Kidney (tissue), 22 donors: ENCODE data around the gene CTSE. TPM values are rescaled to one million over a fixed set of nuclear protein-coding genes. Genes with fewer than 3 reads are reported as not detected.

Experiments used
- DNase-seq, 5 donors: peaks; one replicate each; pipeline ENCODE4 v3.0.0-alpha.2; 2013 to 2020
- FAIRE-seq: peaks from 2 replicates; lab custom pipeline; 2012; peaks lifted over from hg19 to GRCh38; lab: Jason Lieb, UNC
- H3K27ac ChIP-seq, 2 donors: one replicate each; pipeline ENCODE4 v1.7.0; 2013; ENCODE audit warnings: low read depth in 2 of 2, low read length in 2 of 2, inconsistent platforms in 1 of 2
- H3K27me3 ChIP-seq: one replicate; pipeline ENCODE4 v1.7.1; 2013; ENCODE audit warnings: low read length, inconsistent platforms; ENCODE audit not compliant: control insufficient read depth, insufficient read depth
- H3K36me3 ChIP-seq, 3 donors: one replicate each; pipeline versions ENCODE4 v1.7.0 to v1.7.1; 2013; ENCODE audit warnings: low read length in 3 of 3, control low read depth in 1 of 3, inconsistent platforms in 1 of 3; ENCODE audit not compliant: insufficient read depth in 3 of 3, control insufficient read depth in 2 of 3
- H3K4me1 ChIP-seq, 3 donors: one replicate each; pipeline versions ENCODE4 v1.7.0 to v1.7.1; 2013; ENCODE audit warnings: low read length in 3 of 3, inconsistent platforms in 1 of 3, low read depth in 1 of 3; ENCODE audit not compliant: control insufficient read depth in 2 of 3, insufficient read depth in 2 of 3
- H3K4me3 ChIP-seq, 3 donors: one replicate each; pipeline versions ENCODE4 v1.7.0 to v1.8.1; 2013; ENCODE audit warnings: low read length in 3 of 3, control low read depth in 1 of 3, inconsistent platforms in 1 of 3
- H3K9ac ChIP-seq, 3 donors: one replicate each; pipeline versions ENCODE4 v1.7.0 to v1.7.1; 2013; ENCODE audit warnings: low read length in 3 of 3, control low read depth in 1 of 3, inconsistent platforms in 1 of 3
- H3K9me3 ChIP-seq, 3 donors: one replicate each; pipeline versions ENCODE4 v1.7.0 to v1.7.1; 2013; ENCODE audit warnings: low read length in 3 of 3, control low read depth in 1 of 3, inconsistent platforms in 1 of 3; ENCODE audit not compliant: control insufficient read depth in 2 of 3, insufficient read depth in 1 of 3
- CTCF ChIP-seq: IDR thresholded peaks from 3 replicates; pipeline ENCODE4 v1.5.1; 2012; ENCODE audit warnings: mild to moderate bottlenecking, moderate library complexity, borderline replicate concordance; ENCODE audit not compliant: insufficient read depth; ENCODE audit errors: extremely low read depth
- intact Hi-C: fragments of 100-400 bp; cut with DNase I; formaldehyde crosslinking; loops from one replicate; pipeline ENCODE4 v1.11.1; 2022
- long read RNA-seq, 10 donors: library from polyadenylated mRNA in 1 of 10; unstranded in 1 of 10; transcript quantifications; one replicate each; pipeline ENCODE4 v2.0.0 and lab custom pipeline, GENCODE V29; 2021 to 2026
- polyA plus RNA-seq: library from polyadenylated mRNA; stranded (reverse); fragments of 350-450 nt; fragmentation: Illumina TruSeq; extraction: RNeasy Lipid Tissue Mini Kit (QIAGEN cat#74804); gene quantifications from one replicate; pipeline ENCODE4 v1.2.3, GENCODE V29; 2014; ENCODE audit warnings: low read depth, low replicate concordance; ENCODE audit not compliant: insufficient read depth
- total RNA-seq: library from RNA; stranded (reverse); fragmentation: NEBNext Ultra II Directional; extraction: Animal tissue kit (Norgen Biotek cat#: 25700); gene quantifications from one replicate; pipeline ENCODE4 v1.2.1, GENCODE V29; 2021
- donor health status: control.
- donor health status: control.
- donor health status: control.
- donor health status: control.
- donor health status: control.
- donor health status: DM: yes; HTN: yes; CAD: no.
- donor health status: Normal renal cell carcinoma (clear cell type).

CTSE gene
- total RNA-seq (1.6 TPM), polyA plus RNA-seq (not detected)
- long read RNA-seq, donor 1 = 0 reads
- long read RNA-seq, donor 2 = 0 reads
- long read RNA-seq, donor 3 = 0 reads
- long read RNA-seq, donor 4 = 0 reads
- long read RNA-seq, donor 5 = 0 reads
- long read RNA-seq, donor 6 = 0 reads
- long read RNA-seq, donor 7, partial matches to known transcripts = 0 of 2 reads
- long read RNA-seq, donor 7, other reads (novel, unspliced or antisense) = 0 of 2 reads
- long read RNA-seq, donor 8 = 0 reads
- long read RNA-seq, donor 9 = 0 reads
- long read RNA-seq, donor 10 = 0 reads

- no peaks in the 10 kb centered on the region for H3K4me1 ChIP-seq
- H3K4me3 ChIP-seq = no peak within 1 kb of the TSS
- FAIRE-seq = no peak
- no peaks in the 10 kb centered on the region for H3K36me3 ChIP-seq
- intact Hi-C loops = no loop called here
- no peak within 1 kb of the TSS for H3K27ac ChIP-seq
- no peak for DNase-seq
- TF ChIP-seq CTCF = no peak
- H3K27me3 ChIP-seq = no peaks in the 10 kb centered on the region
- no peak within 1 kb of the TSS for H3K9ac ChIP-seq
- no peaks in the 10 kb centered on the region for H3K9me3 ChIP-seq
These were observed at the start of gene CTSE for GRCh38 chr1:206023695-206024094. Gene CTSE, minus strand, starts transcription at chr1:206023895. Its CDS starts 104 bp downstream, at chr1:206023791.

GRCh38 chr1:206070627-206071304, 47.1 kb upstream of the CTSE start:
- H3K27ac ChIP-seq = no peak overlapping the region
- FAIRE-seq = no peak
- no peak for TF ChIP-seq CTCF
- no peak overlapping the region for H3K9ac ChIP-seq
- H3K4me1 ChIP-seq = no peaks in the 10 kb centered on the region
- H3K36me3 ChIP-seq = no peaks in the 10 kb centered on the region
- H3K4me3 ChIP-seq = no peak overlapping the region
- H3K9me3 ChIP-seq = no peaks in the 10 kb centered on the region
- no peaks in the 10 kb centered on the region for H3K27me3 ChIP-seq
- intact Hi-C loops = no loop called here
- no peak for DNase-seq

GRCh38 chr1:206068314-206068713, 44.6 kb upstream of the CTSE start:
- Histone ChIP-seq H3K36me3 (no peaks in the 10 kb centered on the region), H3K27me3 (no peaks in the 10 kb centered on the region), H3K9me3 (no peaks in the 10 kb centered on the region), H3K27ac (no peak overlapping the region), H3K4me1 (no peaks in the 10 kb centered on the region), H3K4me3 (no peak overlapping the region), H3K9ac (no peak overlapping the region)
- FAIRE-seq (no peak), DNase-seq (no peak)
- intact Hi-C loops = no loop called here
- TF ChIP-seq CTCF = no peak
